HEK293 (cell line): ENCODE results near the gene GTSE1.

Source experiments
- CTCF ChIA-PET: fragments of 350-600 bp; formaldehyde crosslinking; extraction: SDS; loops from one replicate; lab custom pipeline; 2021; ENCODE audit warnings: antibody characterized with exemption; lab: Yijun Ruan, JAX
- POLR2A ChIA-PET: fragments of 300-600 bp; formaldehyde crosslinking; extraction: SDS; loops from one replicate; lab custom pipeline; 2020; ENCODE audit warnings: antibody characterized with exemption, inconsistent platforms; lab: Yijun Ruan, JAX
- H3K27ac ChIP-seq: fragments of 200-500 bp; sonication (Bioruptor generic); 2 replicates; pipeline ENCODE4 v1.5.1; 2014; ENCODE audit warnings: low read depth, low read length, control low read depth, inconsistent platforms; ENCODE audit errors: extremely low read depth
- H3K36me3 ChIP-seq, 2 experiments: fragments of 200-500 bp in 1 of 2; sonication (Bioruptor generic) in 1 of 2; 1 replicate in 1 of 2; 2 replicates in 1 of 2; pipeline ENCODE4 v1.5.1; 2014 to 2017; ENCODE audit warnings: inconsistent platforms in 2 of 2, low read length in 2 of 2; ENCODE audit not compliant: control insufficient read depth in 2 of 2, insufficient read depth in 1 of 2
- H3K4me1 ChIP-seq: fragments of 200-500 bp; sonication (Bioruptor generic); 2 replicates; pipeline ENCODE4 v1.5.1; 2014; ENCODE audit warnings: mild to moderate bottlenecking, low read length, inconsistent platforms; ENCODE audit not compliant: control insufficient read depth, insufficient read depth
- H3K4me3 ChIP-seq: 2 replicates; pipeline ENCODE4 v1.5.1; 2011; ENCODE audit warnings: low read depth, mild to moderate bottlenecking, control low read depth, low read length, moderate library complexity
- H3K9me3 ChIP-seq: fragments of 200-500 bp; sonication (Bioruptor generic); 2 replicates; pipeline ENCODE4 v1.5.1; 2014; ENCODE audit warnings: low read depth, low read length, inconsistent platforms; ENCODE audit not compliant: control insufficient read depth, insufficient read depth
- BCL11B ChIP-seq: fragments of 450-650 bp; formaldehyde crosslinking; IDR thresholded peaks from 2 replicates; pipeline ENCODE4 v1.5.1; 2016; ENCODE audit warnings: low read depth, missing biosample characterization, missing genetic modification characterization
- GLIS1 ChIP-seq: fragments of 450-650 bp; formaldehyde crosslinking; IDR thresholded peaks from 2 replicates; pipeline ENCODE4 v1.5.1; 2016; ENCODE audit warnings: missing biosample characterization, missing genetic modification characterization
- HOXA7 ChIP-seq: sonication (generic); formaldehyde crosslinking; IDR thresholded peaks from 2 replicates; pipeline ENCODE4 v1.8.1; 2022; ENCODE audit warnings: missing genetic modification reagents, borderline replicate concordance
- KLF10 ChIP-seq: fragments of 450-650 bp; IDR thresholded peaks from 2 replicates; pipeline ENCODE4 v1.5.1; 2018; ENCODE audit warnings: missing biosample characterization, mild to moderate bottlenecking, missing genetic modification characterization
- MZF1 ChIP-seq: fragments of 450-650 bp; formaldehyde crosslinking; IDR thresholded peaks from 2 replicates; pipeline ENCODE4 v1.5.1; 2017; ENCODE audit warnings: missing biosample characterization, missing genetic modification characterization, borderline replicate concordance
- OVOL3 ChIP-seq: fragments of 450-650 bp; formaldehyde crosslinking; IDR thresholded peaks from 2 replicates; pipeline ENCODE4 v1.5.1; 2016; ENCODE audit warnings: missing biosample characterization, missing genetic modification characterization
- PRDM1 ChIP-seq: fragments of 450-650 bp; formaldehyde crosslinking; IDR thresholded peaks from 2 replicates; pipeline ENCODE4; 2016; ENCODE audit warnings: missing biosample characterization, missing genetic modification characterization
- SCRT1 ChIP-seq: fragments of 450-650 bp; formaldehyde crosslinking; IDR thresholded peaks from 2 replicates; pipeline ENCODE4 v1.5.1; 2016; ENCODE audit warnings: missing biosample characterization, missing genetic modification characterization, borderline replicate concordance
- YY2 ChIP-seq: fragments of 450-650 bp; formaldehyde crosslinking; IDR thresholded peaks from 2 replicates; pipeline ENCODE4 v1.5.1; 2016; ENCODE audit warnings: missing biosample characterization, missing genetic modification characterization
- ZBTB17 ChIP-seq: fragments of 450-650 bp; formaldehyde crosslinking; IDR thresholded peaks from 2 replicates; pipeline ENCODE4 v1.5.1; 2016; ENCODE audit warnings: missing biosample characterization, missing genetic modification characterization
- ZBTB20 ChIP-seq: fragments of 450-650 bp; formaldehyde crosslinking; IDR thresholded peaks from 2 replicates; pipeline ENCODE4 v1.5.1; 2016; ENCODE audit warnings: missing biosample characterization, missing genetic modification characterization
- ZBTB48 ChIP-seq: fragments of 450-650 bp; formaldehyde crosslinking; IDR thresholded peaks from 2 replicates; pipeline ENCODE4 v1.5.1; 2016; ENCODE audit warnings: missing biosample characterization, missing genetic modification characterization
- ZFP69B ChIP-seq: fragments of 450-650 bp; formaldehyde crosslinking; IDR thresholded peaks from 2 replicates; pipeline ENCODE4 v1.5.1; 2016; ENCODE audit warnings: missing biosample characterization, missing genetic modification characterization
- ZNF16 ChIP-seq: fragments of 450-650 bp; formaldehyde crosslinking; IDR thresholded peaks from 2 replicates; pipeline ENCODE4 v1.5.1; 2016; ENCODE audit warnings: low read depth, missing biosample characterization, missing genetic modification characterization
- ZNF223 ChIP-seq: fragments of 450-650 bp; formaldehyde crosslinking; IDR thresholded peaks from 2 replicates; pipeline ENCODE4 v1.5.1; 2016; ENCODE audit warnings: missing biosample characterization, missing genetic modification characterization
- ZNF324 ChIP-seq: fragments of 450-650 bp; formaldehyde crosslinking; IDR thresholded peaks from 2 replicates; pipeline ENCODE4 v1.5.1; 2016; ENCODE audit warnings: missing biosample characterization, missing genetic modification characterization
- ZNF341 ChIP-seq: fragments of 450-650 bp; formaldehyde crosslinking; IDR thresholded peaks from 2 replicates; pipeline ENCODE4; 2016; ENCODE audit warnings: low read depth, missing biosample characterization, missing genetic modification characterization
- ZNF391 ChIP-seq: fragments of 450-650 bp; formaldehyde crosslinking; IDR thresholded peaks from 2 replicates; pipeline ENCODE4 v1.5.1; 2016; ENCODE audit warnings: low read depth, missing biosample characterization, missing genetic modification characterization, borderline replicate concordance
- ZNF404 ChIP-seq: fragments of 450-650 bp; formaldehyde crosslinking; IDR thresholded peaks from 2 replicates; pipeline ENCODE4 v1.5.1; 2017; ENCODE audit warnings: missing biosample characterization, missing genetic modification characterization
- ZNF501 ChIP-seq: fragments of 450-650 bp; formaldehyde crosslinking; IDR thresholded peaks from 2 replicates; pipeline ENCODE4 v1.5.1; 2016; ENCODE audit warnings: missing biosample characterization, missing genetic modification characterization
- ZNF521 ChIP-seq: fragments of 450-650 bp; formaldehyde crosslinking; IDR thresholded peaks from 2 replicates; pipeline ENCODE4 v1.5.1; 2017; ENCODE audit warnings: missing biosample characterization, mild to moderate bottlenecking, missing genetic modification characterization
- ZNF530 ChIP-seq: fragments of 450-650 bp; formaldehyde crosslinking; IDR thresholded peaks from 2 replicates; pipeline ENCODE4 v1.5.1; 2016; ENCODE audit warnings: low read depth, missing biosample characterization, missing genetic modification characterization
- ZNF600 ChIP-seq: fragments of 450-650 bp; formaldehyde crosslinking; IDR thresholded peaks from 2 replicates; pipeline ENCODE4 v1.5.1; 2016; ENCODE audit warnings: missing biosample characterization, missing genetic modification characterization
- ZNF623 ChIP-seq: fragments of 450-650 bp; formaldehyde crosslinking; IDR thresholded peaks from 2 replicates; pipeline ENCODE4 v1.5.1; 2016; ENCODE audit warnings: missing biosample characterization, missing genetic modification characterization
- ZNF629 ChIP-seq: fragments of 450-650 bp; formaldehyde crosslinking; IDR thresholded peaks from 2 replicates; pipeline ENCODE4 v1.5.1; 2017; ENCODE audit warnings: missing biosample characterization, missing genetic modification characterization
- TF ChIP-seq, protein P1 (sequence below): fragments of 450-650 bp; formaldehyde crosslinking; IDR thresholded peaks from 2 replicates; pipeline ENCODE4 v1.5.1; 2016; ENCODE audit warnings: missing biosample characterization, missing genetic modification characterization
- TF ChIP-seq, protein P2 (sequence below): fragments of 450-650 bp; formaldehyde crosslinking; IDR thresholded peaks from 2 replicates; pipeline ENCODE4 v1.5.1; 2017; ENCODE audit warnings: missing biosample characterization, missing genetic modification characterization
- TF ChIP-seq, protein P3 (sequence below): fragments of 450-650 bp; formaldehyde crosslinking; IDR thresholded peaks from 2 replicates; pipeline ENCODE4 v1.5.1; 2016; ENCODE audit warnings: missing biosample characterization, missing genetic modification characterization
- TF ChIP-seq, protein P4 (sequence below): fragments of 450-650 bp; formaldehyde crosslinking; IDR thresholded peaks from 2 replicates; pipeline ENCODE4 v1.5.1; 2017; ENCODE audit warnings: missing biosample characterization, missing genetic modification characterization

GTSE1 gene

DNA sequence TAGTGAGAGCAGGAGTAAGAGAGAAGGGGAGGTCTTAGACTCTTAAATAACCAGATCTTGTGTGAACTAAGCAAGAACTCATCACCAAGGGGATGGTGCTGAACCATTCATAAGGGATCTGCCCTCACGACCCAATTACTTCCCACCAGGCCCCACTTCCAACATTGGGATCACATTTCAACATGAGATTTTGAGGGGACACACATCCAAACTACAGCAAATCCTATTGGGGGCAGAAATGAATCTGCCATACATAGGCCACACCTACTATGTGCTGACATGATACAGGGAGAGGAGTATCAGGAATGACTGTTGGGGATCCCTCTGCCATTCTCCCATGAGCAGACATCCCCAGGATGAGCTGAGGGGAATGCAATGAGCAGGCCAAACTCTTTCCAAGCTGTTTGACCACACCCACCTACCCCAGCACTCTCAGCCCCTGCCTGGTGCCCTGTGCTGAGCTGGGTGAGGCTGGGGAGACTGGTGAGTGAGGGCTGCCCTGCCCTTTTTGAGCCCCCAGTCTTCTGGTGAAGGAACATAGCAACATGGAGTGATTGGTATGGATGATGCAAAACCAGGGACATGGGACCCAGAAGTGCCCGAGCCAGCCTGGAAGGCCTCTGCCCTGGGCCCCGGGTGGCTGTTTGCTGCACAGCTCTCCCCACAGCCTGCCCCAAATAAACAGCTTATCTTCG lies 1.2 kb upstream of the GTSE1 start (continued):
- TF ChIP-seq HOXA7 (CRISPR knock-in tag) (no peak), ZNF600 (tag by site-specific recombination) (no peak), ZNF623 (no peak), ZNF324 (tag by site-specific recombination) (no peak), ZNF404 (tag by site-specific recombination) (no peak), ZNF391 (tag by site-specific recombination) (no peak), BCL11B (tag by site-specific recombination) (no peak), ZNF341 (tag by site-specific recombination) (no peak), SCRT1 (tag by site-specific recombination) (no peak), ZNF530 (no peak), MZF1 (0 out of 2 replicates have a peak, but pooled peaks have one; percentile 40), GLIS1 (tag by site-specific recombination) (no peak), PRDM1 (tag by site-specific recombination) (no peak), OVOL3 (tag by site-specific recombination) (no peak), ZBTB20 (peak; percentile 72)
- TF ChIP-seq, protein P1, sequence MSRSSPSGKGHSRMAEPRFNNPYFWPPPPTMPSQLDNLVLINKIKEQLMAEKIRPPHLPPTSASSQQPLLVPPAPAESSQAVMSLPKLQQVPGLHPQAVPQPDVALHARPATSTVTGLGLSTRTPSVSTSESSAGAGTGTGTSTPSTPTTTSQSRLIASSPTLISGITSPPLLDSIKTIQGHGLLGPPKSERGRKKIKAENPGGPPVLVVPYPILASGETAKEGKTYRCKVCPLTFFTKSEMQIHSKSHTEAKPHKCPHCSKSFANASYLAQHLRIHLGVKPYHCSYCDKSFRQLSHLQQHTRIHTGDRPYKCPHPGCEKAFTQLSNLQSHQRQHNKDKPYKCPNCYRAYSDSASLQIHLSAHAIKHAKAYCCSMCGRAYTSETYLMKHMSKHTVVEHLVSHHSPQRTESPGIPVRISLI (tag by site-specific recombination): no peak
- TF ChIP-seq, protein P2, sequence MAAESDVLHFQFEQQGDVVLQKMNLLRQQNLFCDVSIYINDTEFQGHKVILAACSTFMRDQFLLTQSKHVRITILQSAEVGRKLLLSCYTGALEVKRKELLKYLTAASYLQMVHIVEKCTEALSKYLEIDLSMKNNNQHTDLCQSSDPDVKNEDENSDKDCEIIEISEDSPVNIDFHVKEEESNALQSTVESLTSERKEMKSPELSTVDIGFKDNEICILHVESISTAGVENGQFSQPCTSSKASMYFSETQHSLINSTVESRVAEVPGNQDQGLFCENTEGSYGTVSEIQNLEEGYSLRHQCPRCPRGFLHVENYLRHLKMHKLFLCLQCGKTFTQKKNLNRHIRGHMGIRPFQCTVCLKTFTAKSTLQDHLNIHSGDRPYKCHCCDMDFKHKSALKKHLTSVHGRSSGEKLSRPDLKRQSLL (tag by site-specific recombination): no peak
- TF ChIP-seq, protein P3, sequence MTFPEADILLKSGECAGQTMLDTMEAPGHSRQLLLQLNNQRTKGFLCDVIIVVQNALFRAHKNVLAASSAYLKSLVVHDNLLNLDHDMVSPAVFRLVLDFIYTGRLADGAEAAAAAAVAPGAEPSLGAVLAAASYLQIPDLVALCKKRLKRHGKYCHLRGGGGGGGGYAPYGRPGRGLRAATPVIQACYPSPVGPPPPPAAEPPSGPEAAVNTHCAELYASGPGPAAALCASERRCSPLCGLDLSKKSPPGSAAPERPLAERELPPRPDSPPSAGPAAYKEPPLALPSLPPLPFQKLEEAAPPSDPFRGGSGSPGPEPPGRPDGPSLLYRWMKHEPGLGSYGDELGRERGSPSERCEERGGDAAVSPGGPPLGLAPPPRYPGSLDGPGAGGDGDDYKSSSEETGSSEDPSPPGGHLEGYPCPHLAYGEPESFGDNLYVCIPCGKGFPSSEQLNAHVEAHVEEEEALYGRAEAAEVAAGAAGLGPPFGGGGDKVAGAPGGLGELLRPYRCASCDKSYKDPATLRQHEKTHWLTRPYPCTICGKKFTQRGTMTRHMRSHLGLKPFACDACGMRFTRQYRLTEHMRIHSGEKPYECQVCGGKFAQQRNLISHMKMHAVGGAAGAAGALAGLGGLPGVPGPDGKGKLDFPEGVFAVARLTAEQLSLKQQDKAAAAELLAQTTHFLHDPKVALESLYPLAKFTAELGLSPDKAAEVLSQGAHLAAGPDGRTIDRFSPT (tag by site-specific recombination): 0 out of 2 replicates have a peak, but pooled peaks have one; percentile 22

DNA sequence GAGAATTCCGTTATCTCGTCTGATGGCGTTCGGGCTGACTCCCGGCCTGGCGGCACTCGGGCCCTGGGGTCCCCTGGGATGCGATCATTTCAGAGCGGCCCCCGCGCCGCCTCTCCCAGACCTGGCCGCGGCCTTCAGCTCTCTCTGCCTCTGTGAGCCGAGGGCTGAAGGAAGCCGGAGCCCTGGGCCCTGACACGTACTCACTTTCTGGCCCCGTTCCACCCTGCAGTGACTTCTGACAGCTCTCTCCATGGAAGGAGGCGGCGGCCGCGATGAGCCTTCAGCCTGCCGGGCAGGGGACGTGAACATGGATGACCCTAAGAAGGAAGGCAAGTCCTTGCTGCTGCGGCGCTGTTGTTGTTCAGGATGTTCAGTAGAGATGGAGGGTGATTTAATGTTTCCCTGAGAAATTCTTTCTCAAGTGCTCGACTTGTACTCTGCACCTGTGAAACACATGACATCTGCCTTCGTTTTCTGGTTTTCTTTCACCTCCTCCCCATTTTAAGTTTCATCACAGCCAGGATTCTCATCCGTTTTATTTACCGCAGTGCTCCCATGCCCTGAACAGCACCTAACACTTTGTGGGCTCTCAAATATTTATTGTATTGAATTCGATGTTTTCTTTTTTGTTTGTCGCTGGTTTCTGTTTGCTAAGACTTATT lies 612 bp downstream of the GTSE1 start:
- ChIA-PET POLR2A (interaction anchor here (0.6 to 3.1 kb wide), 6 partner anchors 10 to 142 kb away, joined by 3 to 17 read pairs (median 4); partner anchors contain the start of genes TRMU and TTC38), CTCF (interaction anchor here (0.8 to 2.5 kb wide), 3 partner anchors 175 to 291 kb away, joined by 3 to 16 read pairs (median 3); no protein-coding TSS in a partner anchor)
- Histone ChIP-seq H3K36me3 (peaks cover 41 to 49% of the 10 kb centered on the region in 2 experiments), H3K4me1 (peaks cover 8% of the 10 kb centered on the region), H3K9me3 (no peaks in the 10 kb centered on the region), H3K4me3 (peak overlapping the region; percentile 94), H3K27ac (peak overlapping the region; percentile 81)
- TF ChIP-seq ZBTB20 (peak; percentile 61), YY2 (tag by site-specific recombination) (0 out of 2 replicates have a peak, but pooled peaks have one; percentile 31), ZNF629 (no peak), ZBTB48 (peak; percentile 26; the same call in 1 of the 2 replicates), ZNF223 (tag by site-specific recombination) (no peak), ZFP69B (0 out of 2 replicates have a peak, but pooled peaks have one; percentile 3), GLIS1 (tag by site-specific recombination) (peak; percentile 24; the same call in 1 of the 2 replicates), ZNF16 (tag by site-specific recombination) (no peak), ZBTB17 (tag by site-specific recombination) (peak; percentile 37; the same call in 1 of the 2 replicates), KLF10 (peak; percentile 28), ZNF521 (tag by site-specific recombination) (no peak), BCL11B (tag by site-specific recombination) (0 out of 2 replicates have a peak, but pooled peaks have one; percentile 38), ZNF501 (tag by site-specific recombination) (peak; percentile 39; the same call in 1 of the 2 replicates)
- TF ChIP-seq, protein P2 (tag by site-specific recombination): no peak
- TF ChIP-seq, protein P4, sequence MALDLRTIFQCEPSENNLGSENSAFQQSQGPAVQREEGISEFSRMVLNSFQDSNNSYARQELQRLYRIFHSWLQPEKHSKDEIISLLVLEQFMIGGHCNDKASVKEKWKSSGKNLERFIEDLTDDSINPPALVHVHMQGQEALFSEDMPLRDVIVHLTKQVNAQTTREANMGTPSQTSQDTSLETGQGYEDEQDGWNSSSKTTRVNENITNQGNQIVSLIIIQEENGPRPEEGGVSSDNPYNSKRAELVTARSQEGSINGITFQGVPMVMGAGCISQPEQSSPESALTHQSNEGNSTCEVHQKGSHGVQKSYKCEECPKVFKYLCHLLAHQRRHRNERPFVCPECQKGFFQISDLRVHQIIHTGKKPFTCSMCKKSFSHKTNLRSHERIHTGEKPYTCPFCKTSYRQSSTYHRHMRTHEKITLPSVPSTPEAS (tag by site-specific recombination): no peak
